Fibroblast of lung (primary cell): ENCODE results near the gene NT5C3B. TPM values are rescaled to one million over a fixed set of nuclear protein-coding genes. Genes with fewer than 3 reads are reported as not detected.
A peak's percentile ranks its signal among the peaks of the same experiment; 100 is the strongest.

Experiments used
- DNase-seq, 2 donors: peaks; one replicate each; pipeline versions ENCODE4 v3.0.0 to v3.0.0-alpha.2; 2010; ENCODE audit warnings: low read depth in 2 of 2
- H2AFZ ChIP-seq: 2 replicates; pipeline ENCODE4 v1.5.1; 2012; ENCODE audit warnings: low read length, control low read depth, inconsistent platforms
- H3K27ac ChIP-seq: 2 replicates; pipeline ENCODE4 v1.5.1; 2011; ENCODE audit warnings: low read length, control low read depth; ENCODE audit not compliant: insufficient read depth
- H3K27me3 ChIP-seq: 2 replicates; pipeline ENCODE4 v1.5.1; 2011; ENCODE audit warnings: mild to moderate bottlenecking, low read length; ENCODE audit not compliant: control insufficient read depth, insufficient read depth
- H3K36me3 ChIP-seq: 2 replicates; pipeline ENCODE4 v1.5.1; 2011; ENCODE audit warnings: low read length; ENCODE audit not compliant: control insufficient read depth, insufficient read depth
- H3K4me1 ChIP-seq: 2 replicates; pipeline ENCODE4 v1.5.1; 2011; ENCODE audit warnings: low read length; ENCODE audit not compliant: control insufficient read depth, insufficient read depth; ENCODE audit errors: extremely low read depth
- H3K4me2 ChIP-seq: 2 replicates; pipeline ENCODE4 v1.5.1; 2011; ENCODE audit warnings: low read length, control low read depth; ENCODE audit not compliant: insufficient read depth; ENCODE audit errors: extremely low read depth
- H3K4me3 ChIP-seq, 4 experiments: fragments of 200-600 bp in 1 of 4; sonication (generic) in 1 of 4; replicated peaks in 1 of 4; 2 replicates each; pipeline ENCODE4 v1.5.1; 2011 to 2016; ENCODE audit warnings: low read length in 4 of 4, low read depth in 3 of 4, mild to moderate bottlenecking in 3 of 4, control low read depth in 2 of 4, inconsistent platforms in 1 of 4, mixed read lengths in 1 of 4; ENCODE audit not compliant: insufficient read depth in 1 of 4; ENCODE audit errors: control extremely low read depth in 1 of 4
- H3K79me2 ChIP-seq: 2 replicates; pipeline ENCODE4 v1.5.1; 2012; ENCODE audit warnings: mild to moderate bottlenecking, low read length, inconsistent platforms; ENCODE audit not compliant: control insufficient read depth, insufficient read depth
- H3K9ac ChIP-seq: 2 replicates; pipeline ENCODE4 v1.5.1; 2011; ENCODE audit warnings: mild to moderate bottlenecking, low read length, control low read depth; ENCODE audit not compliant: insufficient read depth
- H3K9me3 ChIP-seq: 2 replicates; pipeline ENCODE4 v1.5.1; 2012; ENCODE audit warnings: low read depth, low read length; ENCODE audit not compliant: control insufficient read depth, insufficient read depth
- H4K20me1 ChIP-seq: 2 replicates; pipeline ENCODE4 v1.5.1; 2011; ENCODE audit warnings: low read length; ENCODE audit not compliant: control insufficient read depth, insufficient read depth; ENCODE audit errors: extremely low read depth
- EZH2 ChIP-seq: IDR thresholded peaks from 2 replicates; pipeline ENCODE4 v1.5.1; 2012; ENCODE audit warnings: low read length, control low read depth, mild to moderate bottlenecking; ENCODE audit errors: missing control alignments
- polyA minus RNA-seq: library from RNA; depleted of rRNA, polyadenylated mRNA; stranded (reverse); fragments of >200 nt; gene quantifications from 2 replicates; pipeline ENCODE4 v1.2.3, GENCODE V29; 2011; ENCODE audit warnings: low replicate concordance
- polyA plus RNA-seq, 2 donors: library from polyadenylated mRNA; depleted of rRNA in 1 of 2; stranded (reverse) in 1 of 2; unstranded in 1 of 2; fragments of >200 nt; gene quantifications; 2 replicates each; pipeline ENCODE4 v1.2.1, GENCODE V29; 2011 to 2012; ENCODE audit warnings: missing spikeins in 1 of 2
- total RNA-seq: library from RNA; depleted of rRNA; stranded (reverse); fragments of >200 nt; gene quantifications from 2 replicates; pipeline ENCODE4 v1.2.1, GENCODE V29; 2014
- TF ChIP-seq, protein P1 (sequence below), 2 donors: IDR thresholded peaks in 1 of 2; conservative IDR thresholded peaks in 1 of 2; 1 replicate in 1 of 2; 2 replicates in 1 of 2; pipeline ENCODE4 v1.5.1; 2011 to 2012; ENCODE audit warnings: low read length in 2 of 2, control low read depth in 1 of 2, inconsistent platforms in 1 of 2, low read depth in 1 of 2, mild to moderate bottlenecking in 1 of 2

Gene NT5C3B
- total RNA-seq = 61.9 and 88.1 TPM in 2 replicates
- 83.5 and 101 TPM in 2 replicates for polyA plus RNA-seq
- polyA plus RNA-seq (2012) = 58.5 and 81.4 TPM in 2 replicates
- 22.6 and 33.2 TPM in 2 replicates for polyA minus RNA-seq

- no peaks in the 10 kb centered on the region for H3K9me3 ChIP-seq
- H3K36me3 ChIP-seq = no peaks in the 10 kb centered on the region
- H3K27ac ChIP-seq = no peak within 1 kb of the TSS
- H3K27me3 ChIP-seq = no peaks in the 10 kb centered on the region
- H2AFZ ChIP-seq = peak within 1 kb of the TSS; percentile 94
- H3K4me3 ChIP-seq = peak within 1 kb of the TSS; percentile 57 to 82 (median 67)
- H3K4me1 ChIP-seq = peaks cover 2% of the 10 kb centered on the region
- no peaks in the 10 kb centered on the region for H3K79me2 ChIP-seq
- H3K4me2 ChIP-seq = peak within 1 kb of the TSS; percentile 97
- DNase-seq = peak in 1 of 2 donors; percentile 27
- H4K20me1 ChIP-seq = no peaks in the 10 kb centered on the region
- TF ChIP-seq, protein P1, sequence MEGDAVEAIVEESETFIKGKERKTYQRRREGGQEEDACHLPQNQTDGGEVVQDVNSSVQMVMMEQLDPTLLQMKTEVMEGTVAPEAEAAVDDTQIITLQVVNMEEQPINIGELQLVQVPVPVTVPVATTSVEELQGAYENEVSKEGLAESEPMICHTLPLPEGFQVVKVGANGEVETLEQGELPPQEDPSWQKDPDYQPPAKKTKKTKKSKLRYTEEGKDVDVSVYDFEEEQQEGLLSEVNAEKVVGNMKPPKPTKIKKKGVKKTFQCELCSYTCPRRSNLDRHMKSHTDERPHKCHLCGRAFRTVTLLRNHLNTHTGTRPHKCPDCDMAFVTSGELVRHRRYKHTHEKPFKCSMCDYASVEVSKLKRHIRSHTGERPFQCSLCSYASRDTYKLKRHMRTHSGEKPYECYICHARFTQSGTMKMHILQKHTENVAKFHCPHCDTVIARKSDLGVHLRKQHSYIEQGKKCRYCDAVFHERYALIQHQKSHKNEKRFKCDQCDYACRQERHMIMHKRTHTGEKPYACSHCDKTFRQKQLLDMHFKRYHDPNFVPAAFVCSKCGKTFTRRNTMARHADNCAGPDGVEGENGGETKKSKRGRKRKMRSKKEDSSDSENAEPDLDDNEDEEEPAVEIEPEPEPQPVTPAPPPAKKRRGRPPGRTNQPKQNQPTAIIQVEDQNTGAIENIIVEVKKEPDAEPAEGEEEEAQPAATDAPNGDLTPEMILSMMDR (conservative IDR thresholded peaks at IDR 0.05 in 1 of 2, IDR thresholded peaks at IDR 0.05 in 1 of 2; ENCODE audit: low read depth in 1 of 2, low read length in 2 of 2) = no peak
- TF ChIP-seq EZH2 = no peak
- H3K9ac ChIP-seq = peak within 1 kb of the TSS; percentile 44
Measured at GRCh38 chr17:41835800-41836549, at the start of gene NT5C3B. Gene NT5C3B (minus strand): TSS chr17:41836232. CDS start chr17:41836193, 39 bp downstream.

GRCh38 chr17:41885733-41886132 is 49.7 kb upstream of the NT5C3B start:
- Histone ChIP-seq H3K4me3 (no peak overlapping the region), H3K9ac (no peak overlapping the region), H3K27me3 (no peaks in the 10 kb centered on the region), H3K36me3 (peaks cover 30% of the 10 kb centered on the region), H3K9me3 (no peaks in the 10 kb centered on the region), H3K79me2 (no peaks in the 10 kb centered on the region), H3K4me2 (no peak overlapping the region), H3K27ac (no peak overlapping the region), H2AFZ (no peak overlapping the region), H4K20me1 (no peaks in the 10 kb centered on the region), H3K4me1 (no peaks in the 10 kb centered on the region)
- TF ChIP-seq EZH2 = no peak
- TF ChIP-seq, protein P1 (conservative IDR thresholded peaks at IDR 0.05 in 1 of 2, IDR thresholded peaks at IDR 0.05 in 1 of 2; ENCODE audit: low read depth in 1 of 2, low read length in 2 of 2) = peak in 1 of 2 donors; percentile 26
- no peak for DNase-seq

DNA sequence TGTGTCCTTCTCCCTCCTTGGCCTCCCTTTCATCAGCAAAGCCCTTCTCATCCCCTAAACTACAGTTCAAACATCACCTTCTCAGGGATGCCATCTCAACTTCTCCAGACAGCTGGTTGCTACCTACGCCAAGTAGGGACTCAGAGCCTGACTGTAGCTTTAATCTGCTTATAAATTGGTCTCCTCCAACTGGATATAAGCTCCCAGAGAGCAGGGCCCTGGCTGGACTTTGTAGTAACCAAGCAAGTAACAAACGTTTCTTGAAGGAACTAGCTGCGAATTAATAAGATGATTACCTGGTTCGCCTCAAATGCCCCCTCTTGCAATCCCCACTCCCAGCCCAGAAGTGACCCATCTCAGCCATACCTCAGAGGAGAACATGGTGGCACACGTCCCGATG is 46.7 kb upstream of the NT5C3B start:
- no peak overlapping the region for H3K27ac ChIP-seq
- H3K9me3 ChIP-seq = no peaks in the 10 kb centered on the region
- TF ChIP-seq EZH2 = no peak
- TF ChIP-seq, protein P1 (conservative IDR thresholded peaks at IDR 0.05 in 1 of 2, IDR thresholded peaks at IDR 0.05 in 1 of 2; ENCODE audit: low read depth in 1 of 2, low read length in 2 of 2) = no peak
- no peaks in the 10 kb centered on the region for H4K20me1 ChIP-seq
- no peak for DNase-seq
- no peak overlapping the region for H3K4me3 ChIP-seq
- no peak overlapping the region for H3K4me2 ChIP-seq
- H3K27me3 ChIP-seq = no peaks in the 10 kb centered on the region
- H3K9ac ChIP-seq = no peak overlapping the region
- no peaks in the 10 kb centered on the region for H3K79me2 ChIP-seq
- H3K4me1 ChIP-seq = no peaks in the 10 kb centered on the region
- H2AFZ ChIP-seq = no peak overlapping the region
- H3K36me3 ChIP-seq = peaks cover 36% of the 10 kb centered on the region
